ENCODE results near the gene TMEM109. TPM values are rescaled to one million over a fixed set of nuclear protein-coding genes. Genes with fewer than 3 reads are reported as not detected.

The TMEM109 gene
- total and polyA plus RNA-seq, 2 of the 13 experiments (the other 11 are each of a cell fraction or from before 2014, with no cell fraction given) = 7.7 to 18.0 TPM

GRCh38 chr11:60927061-60927592 is 13.2 kb downstream of the TMEM109 start:
- WGBS (ENCODE audit: low lambda C conversion rate) = 69% methylated on average over 3 of the region's 8 CpGs
- ATAC-seq (no peak), FAIRE-seq (no peak), DNase-seq (ENCODE audit: low spot score) (no peak)
- POLR2A ChIA-PET = no interaction called here
- CTCF ChIA-PET (ENCODE audit: low intra/inter-chr PET ratio, low total read pairs) = no interaction called here
- no peak overlapping the region for H3K9ac ChIP-seq (ENCODE audit: insufficient read depth, low read depth, low read length)
- peaks cover 32% of the 10 kb centered on the region for H3K4me1 ChIP-seq (ENCODE audit: insufficient read depth, low read length)
- peaks cover 3 to 4% of the 10 kb centered on the region in 2 experiments; a peak in 3 of 5 replicates for H3K36me3 ChIP-seq (replicated peaks in 1 of 2; ENCODE audit: control insufficient read depth in 1 of 2, insufficient read depth in 2 of 2, low read length in 2 of 2)
- no peak overlapping the region for H2AFZ ChIP-seq (ENCODE audit: low read length)
- no TSS peak for BruUV-seq (replicated peaks)
- no peak overlapping the region for H3K4me2 ChIP-seq (ENCODE audit: low read depth, low read length)
- no peaks in the 10 kb centered on the region for H3K9me3 ChIP-seq (ENCODE audit: low read length)
- intact Hi-C loops (cut with micrococcal nuclease; ENCODE audit: unreplicated experiment) (no loop called here), in situ Hi-C loops (cut with HindIII; ENCODE audit: extremely low pct_ligation_motif_present, low pct_unique_long_range_greater_than_20kb) (no loop called here)
- H3K27ac ChIP-seq (ENCODE audit: extremely low read length, insufficient read depth, low read length) = no peak overlapping the region
- no peaks in the 10 kb centered on the region; a peak in 1 of 5 replicates for H3K27me3 ChIP-seq (ENCODE audit: control insufficient read depth in 1 of 2, insufficient read depth in 2 of 2, low read length in 2 of 2)
- no peak overlapping the region for H3K4me3 ChIP-seq (replicated peaks in 1 of 3; ENCODE audit: insufficient read depth in 1 of 3, low read depth in 2 of 3, low read length in 3 of 3)
- H4K20me1 ChIP-seq (ENCODE audit: insufficient read depth, low read length) = no peaks in the 10 kb centered on the region
- no peaks in the 10 kb centered on the region for H3K79me2 ChIP-seq (ENCODE audit: insufficient read depth, low read length)
- TF ChIP-seq ZSCAN22 (CRISPR knock-in tag; IDR thresholded peaks at IDR 0.05) (no peak), MXD1 (CRISPR knock-in tag; IDR thresholded peaks at IDR 0.05) (no peak), RERE (CRISPR knock-in tag; IDR thresholded peaks at IDR 0.05; ENCODE audit: low read depth) (no peak), MED1 (CRISPR knock-in tag; IDR thresholded peaks at IDR 0.05) (no peak), ARID3A (IDR thresholded peaks at IDR 0.05; ENCODE audit: low read depth, low read length) (no peak), IKZF4 (CRISPR knock-in tag; IDR thresholded peaks at IDR 0.05; ENCODE audit: borderline replicate concordance, low read depth, not compliant biosample characterization) (no peak), REXO4 (CRISPR knock-in tag; IDR thresholded peaks at IDR 0.05; ENCODE audit: borderline replicate concordance) (no peak), KDM5A (IDR thresholded peaks at IDR 0.05; ENCODE audit: borderline replicate concordance, low read length) (no peak), ZMYM4 (CRISPR knock-in tag; IDR thresholded peaks at IDR 0.05) (no peak), KAT2B (IDR thresholded peaks at IDR 0.05; ENCODE audit: borderline replicate concordance, low read depth, low read length) (no peak), ZNF501 (CRISPR knock-in tag; IDR thresholded peaks at IDR 0.05) (no peak), ZNF276 (CRISPR knock-in tag; IDR thresholded peaks at IDR 0.05; ENCODE audit: low read depth) (no peak), ZNF44 (CRISPR knock-in tag; IDR thresholded peaks at IDR 0.05) (no peak), ZNF615 (CRISPR knock-in tag; IDR thresholded peaks at IDR 0.05; ENCODE audit: borderline replicate concordance) (no peak), CHCHD3 (CRISPR knock-in tag; IDR thresholded peaks at IDR 0.05) (no peak), PCBP1 (IDR thresholded peaks at IDR 0.05; ENCODE audit: borderline replicate concordance, low read depth, low read length) (no peak)
